ENCODE results near the gene TRAM2. TPM values are rescaled to one million over a fixed set of nuclear protein-coding genes. Genes with fewer than 3 reads are reported as not detected.

Gene TRAM2
- total and polyA plus RNA-seq, 2 donors (not counting 3 experiments of a cell fraction or from before 2014, with no cell fraction given), result 85.7 to 98.6 TPM

DNA sequence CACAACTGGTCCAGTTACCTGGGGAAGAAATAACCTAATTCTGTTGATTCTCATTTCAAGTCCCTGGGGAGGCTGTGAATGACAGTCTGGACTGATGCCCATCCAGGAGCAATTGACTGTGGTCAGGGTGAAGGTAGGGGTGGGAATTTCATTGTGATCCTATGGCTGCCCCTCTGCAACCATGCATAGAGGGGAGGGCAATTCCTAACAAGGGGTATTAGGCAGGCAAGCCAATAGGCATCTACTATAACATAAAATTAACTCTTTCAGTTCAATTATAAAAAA lies 44.0 kb upstream of the TRAM2 start:
- no peaks in the 10 kb centered on the region for H3K4me1 ChIP-seq (ENCODE audit: control insufficient read depth, extremely low read depth, insufficient read depth, low read length)
- FAIRE-seq, result no peak
- H2AFZ ChIP-seq (ENCODE audit: low read depth, low read length), result no peak overlapping the region
- intact Hi-C loops (cut with micrococcal nuclease), result no loop called here
- no peak for TF ChIP-seq POLR2AphosphoS5 (IDR thresholded peaks at IDR 0.05; ENCODE audit: insufficient read depth, low read depth, low read length)
- no peak for TF ChIP-seq EZH2 (IDR thresholded peaks at IDR 0.05; ENCODE audit: borderline replicate concordance, low read depth, low read length, severe bottlenecking)
- TF ChIP-seq FOS (IDR thresholded peaks at IDR 0.05; ENCODE audit: borderline replicate concordance, insufficient read depth, low read length), result no peak
- TF ChIP-seq, protein P1, sequence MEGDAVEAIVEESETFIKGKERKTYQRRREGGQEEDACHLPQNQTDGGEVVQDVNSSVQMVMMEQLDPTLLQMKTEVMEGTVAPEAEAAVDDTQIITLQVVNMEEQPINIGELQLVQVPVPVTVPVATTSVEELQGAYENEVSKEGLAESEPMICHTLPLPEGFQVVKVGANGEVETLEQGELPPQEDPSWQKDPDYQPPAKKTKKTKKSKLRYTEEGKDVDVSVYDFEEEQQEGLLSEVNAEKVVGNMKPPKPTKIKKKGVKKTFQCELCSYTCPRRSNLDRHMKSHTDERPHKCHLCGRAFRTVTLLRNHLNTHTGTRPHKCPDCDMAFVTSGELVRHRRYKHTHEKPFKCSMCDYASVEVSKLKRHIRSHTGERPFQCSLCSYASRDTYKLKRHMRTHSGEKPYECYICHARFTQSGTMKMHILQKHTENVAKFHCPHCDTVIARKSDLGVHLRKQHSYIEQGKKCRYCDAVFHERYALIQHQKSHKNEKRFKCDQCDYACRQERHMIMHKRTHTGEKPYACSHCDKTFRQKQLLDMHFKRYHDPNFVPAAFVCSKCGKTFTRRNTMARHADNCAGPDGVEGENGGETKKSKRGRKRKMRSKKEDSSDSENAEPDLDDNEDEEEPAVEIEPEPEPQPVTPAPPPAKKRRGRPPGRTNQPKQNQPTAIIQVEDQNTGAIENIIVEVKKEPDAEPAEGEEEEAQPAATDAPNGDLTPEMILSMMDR (IDR thresholded peaks at IDR 0.05; ENCODE audit: extremely low read depth in 1 of 2, insufficient read depth in 1 of 2, low read depth in 1 of 2, low read length in 2 of 2), result no peak
- no peak for TF ChIP-seq JUN (IDR thresholded peaks at IDR 0.05; ENCODE audit: borderline replicate concordance, insufficient read depth, insufficient read length, low read depth)
- TF ChIP-seq, protein P2, sequence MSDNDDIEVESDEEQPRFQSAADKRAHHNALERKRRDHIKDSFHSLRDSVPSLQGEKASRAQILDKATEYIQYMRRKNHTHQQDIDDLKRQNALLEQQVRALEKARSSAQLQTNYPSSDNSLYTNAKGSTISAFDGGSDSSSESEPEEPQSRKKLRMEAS (IDR thresholded peaks at IDR 0.05; ENCODE audit: insufficient read depth, insufficient read length), result no peak
- no peak for TF ChIP-seq POLR2A (IDR thresholded peaks at IDR 0.05; ENCODE audit: low read depth, low read length)
- TF ChIP-seq MYC (IDR thresholded peaks at IDR 0.05; ENCODE audit: low read depth, low read length), result no peak
- TF ChIP-seq GATA2 (IDR thresholded peaks at IDR 0.05; ENCODE audit: insufficient read depth, insufficient read length, low read depth, low read length), result no peak
- ChIA-PET POLR2A (no interaction called here), CTCF (interaction anchor here (1.1 kb wide), 1 partner anchor 9 kb away, joined by 3 read pairs; no protein-coding TSS in a partner anchor)
- H3K4me3 ChIP-seq (replicated peaks in 1 of 3; ENCODE audit: insufficient read depth in 1 of 3, low read depth in 1 of 3, low read length in 3 of 3), result no peak overlapping the region
- no peaks in the 10 kb centered on the region for H3K27me3 ChIP-seq (ENCODE audit: control insufficient read depth in 2 of 2, insufficient read depth in 2 of 2, low read length in 2 of 2)
- no peak overlapping the region for H3K27ac ChIP-seq (ENCODE audit: insufficient read depth, low read depth, low read length)
- no peaks in the 10 kb centered on the region for H3K79me2 ChIP-seq (ENCODE audit: control insufficient read depth, insufficient read depth, low read length)
- no peaks in the 10 kb centered on the region for H4K20me1 ChIP-seq (replicated peaks; ENCODE audit: control insufficient read depth, extremely low read depth, insufficient read depth, low read length)
- H3K9me1 ChIP-seq (replicated peaks; ENCODE audit: control insufficient read depth, extremely low read depth, insufficient read depth, low read length), result no peaks in the 10 kb centered on the region
- BruUV-seq (replicated peaks), result no TSS peak
- no peak overlapping the region for H3K4me2 ChIP-seq (ENCODE audit: insufficient read depth, low read length)
- no peak overlapping the region for H3K9ac ChIP-seq (replicated peaks; ENCODE audit: extremely low read depth, insufficient read depth, low read length)
- DNase-seq (ENCODE audit: low read depth, low spot score), result no peak
- no peaks in the 10 kb centered on the region for H3K36me3 ChIP-seq (ENCODE audit: control insufficient read depth in 2 of 2, extremely low read depth in 1 of 2, insufficient read depth in 2 of 2, low read length in 2 of 2)
- no peaks in the 10 kb centered on the region for H3K9me3 ChIP-seq (replicated peaks; ENCODE audit: control insufficient read depth, insufficient read depth, low read length)
- dilution Hi-C loops (cut with MboI; ENCODE audit: extremely low pct_ligation_motif_present, low sequenced_read_pairs), result no loop called here

Data from endothelial cell of umbilical vein (primary cell).